A549 (cell line): ENCODE results near the gene FOCAD. TPM values are rescaled to one million over a fixed set of nuclear protein-coding genes. Genes with fewer than 3 reads are reported as not detected.

ENCODE experiments used
- ATAC-seq, 2 experiments: fragments of 200-7000 bp in 1 of 2; fragments of >200 bp in 1 of 2; cut with Nextera tagmentation in 1 of 2; cut with Tn5 transposase in 1 of 2; 3 replicates each; pipeline versions ENCODE4 v1.8.0 to v1.9.1; 2018 to 2020; ENCODE audit warnings: mild to moderate bottlenecking in 1 of 2, moderate library complexity in 1 of 2
- CTCF ChIA-PET: fragments of 300-600 bp; sonication (Branson Sonifier 250); formaldehyde crosslinking; extraction: SDS; loops from one replicate; lab custom pipeline; 2021; ENCODE audit warnings: antibody characterized with exemption, inconsistent platforms; lab: Yijun Ruan, JAX
- POLR2A ChIA-PET: fragments of 350-600 bp; formaldehyde crosslinking; extraction: SDS; loops from one replicate; lab custom pipeline; 2021; ENCODE audit warnings: antibody characterized with exemption, inconsistent platforms; lab: Yijun Ruan, JAX
- DNase-seq, 2 experiments: peaks; one replicate each; pipeline versions ENCODE4 v3.0.0 to v3.0.0-alpha.2; 2011 to 2016; ENCODE audit warnings: low read depth in 1 of 2, low spot score in 1 of 2
- FAIRE-seq: peaks from 2 replicates; lab custom pipeline; 2011; peaks lifted over from hg19 to GRCh38; lab: Jason Lieb, UNC
- H3K27ac ChIP-seq, 2 experiments: fragments of >200 bp; sonication (Bioruptor Twin); formaldehyde crosslinking; 3 replicates each; pipeline ENCODE4 v1.5.1; 2016 to 2017
- H3K4me1 ChIP-seq: fragments of >200 bp; sonication (Bioruptor Twin); formaldehyde crosslinking; 3 replicates; pipeline ENCODE4 v1.6.1; 2016
- H3K4me2 ChIP-seq: fragments of >200 bp; sonication (Bioruptor Twin); formaldehyde crosslinking; 3 replicates; pipeline ENCODE4 v1.6.1; 2016
- H3K4me3 ChIP-seq: fragments of >200 bp; sonication (Bioruptor Twin); formaldehyde crosslinking; 3 replicates; pipeline ENCODE4 v1.5.1; 2016
- H3K9me3 ChIP-seq: fragments of >200 bp; sonication (Bioruptor Twin); formaldehyde crosslinking; 3 replicates; pipeline ENCODE4 v1.6.1; 2016
- CEBPB ChIP-seq, 2 experiments: fragments of >200 bp in 1 of 2; sonication (Bioruptor Twin) in 1 of 2; formaldehyde crosslinking in 1 of 2; IDR thresholded peaks; 2 replicates each; pipeline ENCODE4 v1.6.1; 2012 to 2016
- EHF ChIP-seq: fragments of 250-450 bp; sonication (Bioruptor Pico); IDR thresholded peaks from 2 replicates; pipeline ENCODE4 v1.5.0; 2020; ENCODE audit warnings: mild to moderate bottlenecking
- ELK1 ChIP-seq: fragments of 150-350 bp; IDR thresholded peaks from 2 replicates; pipeline ENCODE4 v1.6.1; 2014; ENCODE audit warnings: low read depth, mild to moderate bottlenecking, low read length
- EP300 ChIP-seq, 2 experiments: fragments of >200 bp; sonication (Bioruptor Twin); formaldehyde crosslinking; IDR thresholded peaks; 2 replicates in 1 of 2; 3 replicates in 1 of 2; pipeline ENCODE4 v1.6.1; 2016 to 2017
- FOSL2 ChIP-seq, 2 experiments: fragments of 450-650 bp in 1 of 2; fragments of >200 bp in 1 of 2; sonication (Bioruptor Twin) in 1 of 2; formaldehyde crosslinking; IDR thresholded peaks; 2 replicates each; pipeline versions ENCODE4 v1.5.0 to v1.6.1; 2016 to 2020; ENCODE audit warnings: mild to moderate bottlenecking in 1 of 2, moderate library complexity in 1 of 2
- HEYL ChIP-seq: fragments of 250-450 bp; sonication (Bioruptor Pico); IDR thresholded peaks from 2 replicates; pipeline ENCODE4 v1.8.0; 2021; ENCODE audit warnings: mild to moderate bottlenecking, moderate library complexity
- HOXB13 ChIP-seq: fragments of 250-450 bp; sonication (Bioruptor Pico); IDR thresholded peaks from 2 replicates; pipeline ENCODE4 v1.5.0; 2020; ENCODE audit warnings: low read depth, mild to moderate bottlenecking, moderate library complexity
- JUN ChIP-seq, 2 experiments: fragments of >200 bp; sonication (Bioruptor Twin); formaldehyde crosslinking; IDR thresholded peaks; 2 replicates in 1 of 2; 3 replicates in 1 of 2; pipeline ENCODE4 v1.6.1; 2016 to 2017
- JUNB ChIP-seq: fragments of >200 bp; sonication (Bioruptor Twin); formaldehyde crosslinking; IDR thresholded peaks from 2 replicates; pipeline ENCODE4 v1.6.1; 2016
- KDM1A ChIP-seq: fragments of 200-600 bp; sonication (generic); IDR thresholded peaks from 2 replicates; pipeline ENCODE4 v1.6.1; 2016; ENCODE audit warnings: low read depth, mild to moderate bottlenecking
- KDM5A ChIP-seq: fragments of 200-600 bp; sonication (generic); IDR thresholded peaks from 2 replicates; pipeline ENCODE4 v1.6.1; 2016; ENCODE audit warnings: antibody characterized with exemption, mild to moderate bottlenecking
- MAZ ChIP-seq: fragments of 150-350 bp; IDR thresholded peaks from 2 replicates; pipeline ENCODE4 v1.6.1; 2014; ENCODE audit warnings: antibody characterized with exemption, low read depth, low read length, borderline replicate concordance
- MYC ChIP-seq: IDR thresholded peaks from 2 replicates; pipeline ENCODE4 v1.6.1; 2012; ENCODE audit warnings: mild to moderate bottlenecking, inconsistent platforms, low read length, improper control_type of control experiment, borderline replicate concordance
- NPAS2 ChIP-seq: fragments of 250-450 bp; sonication (Bioruptor Pico); IDR thresholded peaks from 2 replicates; pipeline ENCODE4 v1.8.0; 2022; ENCODE audit warnings: mild to moderate bottlenecking, moderate library complexity, borderline replicate concordance
- RAD21 ChIP-seq, 2 experiments: fragments of >200 bp in 1 of 2; sonication (Bioruptor Twin) in 1 of 2; formaldehyde crosslinking in 1 of 2; IDR thresholded peaks in 1 of 2; conservative IDR thresholded peaks in 1 of 2; 2 replicates in 1 of 2; 3 replicates in 1 of 2; pipeline ENCODE4 v1.6.1; 2012 to 2018; ENCODE audit warnings: inconsistent platforms in 1 of 2
- RARB ChIP-seq: fragments of 250-450 bp; sonication (Bioruptor Pico); IDR thresholded peaks from 2 replicates; pipeline ENCODE4 v1.8.0; 2021; ENCODE audit warnings: mild to moderate bottlenecking, moderate library complexity
- RNF2 ChIP-seq: fragments of 200-600 bp; sonication (generic); IDR thresholded peaks from 2 replicates; pipeline ENCODE4 v1.6.1; 2016; ENCODE audit warnings: low read depth, mild to moderate bottlenecking, antibody characterized with exemption, moderate library complexity, borderline replicate concordance
- TFCP2L1 ChIP-seq: fragments of 250-450 bp; sonication (Bioruptor Pico); IDR thresholded peaks from 2 replicates; pipeline ENCODE4 v1.5.0; 2021; ENCODE audit warnings: mild to moderate bottlenecking
- ZC3H11A ChIP-seq: fragments of 450-650 bp; IDR thresholded peaks from 2 replicates; pipeline ENCODE4 v1.6.1; 2014; ENCODE audit warnings: antibody characterized with exemption, mild to moderate bottlenecking
- ZFP36 ChIP-seq: fragments of 450-650 bp; IDR thresholded peaks from 2 replicates; pipeline ENCODE4 v1.6.1; 2014; ENCODE audit warnings: borderline replicate concordance; ENCODE audit not compliant: partially characterized antibody
- ZNF302 ChIP-seq: fragments of 250-450 bp; sonication (Bioruptor Pico); IDR thresholded peaks from 2 replicates; pipeline ENCODE4 v1.9.0; 2021; ENCODE audit warnings: inconsistent platforms, mild to moderate bottlenecking, moderate library complexity
- WGBS: methylation state at CpG from one replicate; pipeline ENCODE4 v1.1.6; 2017; ENCODE audit errors: missing lambda C conversion rate; 5-methylcytosine and 5-hydroxymethylcytosine counted together
- polyA plus RNA-seq, 4 experiments: library from polyadenylated mRNA; depleted of rRNA in 3 of 4; stranded (reverse); fragments of >200 nt; fragmentation: RNase III in 1 of 4; extraction: RNeasy Plus Mini Kit Qiagen cat#74134 plus additional on column Dnase treatment in 1 of 4; gene quantifications; 2 replicates in 3 of 4; 3 replicates in 1 of 4; pipeline ENCODE4 v1.2.3, GENCODE V29; 2011 to 2017
- TF ChIP-seq, protein P1 (sequence below): fragments of 250-450 bp; sonication (Bioruptor Pico); IDR thresholded peaks from 2 replicates; pipeline ENCODE4 v1.5.0; 2020; ENCODE audit warnings: low read depth, mild to moderate bottlenecking, moderate library complexity

Gene FOCAD
- polyA plus RNA-seq, 2 of the 4 experiments (the other 2 are of a cell fraction) = 22.0 to 53.8 TPM

- H3K4me2 ChIP-seq = no peak overlapping the region
- no peak overlapping the region for H3K4me3 ChIP-seq
- POLR2A ChIA-PET = interaction anchor here (1.0 kb wide), 1 partner anchor 11 kb away, joined by 3 read pairs; no protein-coding TSS in a partner anchor
- ATAC-seq (no peak), FAIRE-seq (no peak)
- 39% methylated on average over 1 of the region's 1 CpG for WGBS
- TF ChIP-seq ELK1 (no peak), EP300 (IDR thresholded peaks at IDR 0.05) (no peak), JUNB (no peak), RARB (no peak), KDM1A (no peak), NPAS2 (CRISPR knock-in tag) (no peak), EHF (CRISPR knock-in tag) (no peak), HEYL (CRISPR knock-in tag) (no peak), ZFP36 (no peak), RNF2 (no peak), TFCP2L1 (CRISPR knock-in tag) (no peak), FOSL2 (IDR thresholded peaks at IDR 0.05) (no peak), FOSL2 (CRISPR knock-in tag; IDR thresholded peaks at IDR 0.05) (no peak), HOXB13 (no peak)
- TF ChIP-seq, protein P1, sequence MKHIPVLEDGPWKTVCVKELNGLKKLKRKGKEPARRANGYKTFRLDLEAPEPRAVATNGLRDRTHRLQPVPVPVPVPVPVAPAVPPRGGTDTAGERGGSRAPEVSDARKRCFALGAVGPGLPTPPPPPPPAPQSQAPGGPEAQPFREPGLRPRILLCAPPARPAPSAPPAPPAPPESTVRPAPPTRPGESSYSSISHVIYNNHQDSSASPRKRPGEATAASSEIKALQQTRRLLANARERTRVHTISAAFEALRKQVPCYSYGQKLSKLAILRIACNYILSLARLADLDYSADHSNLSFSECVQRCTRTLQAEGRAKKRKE (CRISPR knock-in tag) = no peak
- TF ChIP-seq, all 56 proteins: peak for 0
- Histone ChIP-seq H3K4me1 (no peaks in the 10 kb centered on the region), H3K9me3 (no peaks in the 10 kb centered on the region), H3K27ac (no peak overlapping the region)
- no peak for DNase-seq
- CTCF ChIA-PET = interaction anchor here (1.3 kb wide), 1 partner anchor 10 kb away, joined by 4 read pairs; no protein-coding TSS in a partner anchor
These were observed 317.5 kb downstream of the FOCAD start for GRCh38 chr9:21001581-21001980.

DNA sequence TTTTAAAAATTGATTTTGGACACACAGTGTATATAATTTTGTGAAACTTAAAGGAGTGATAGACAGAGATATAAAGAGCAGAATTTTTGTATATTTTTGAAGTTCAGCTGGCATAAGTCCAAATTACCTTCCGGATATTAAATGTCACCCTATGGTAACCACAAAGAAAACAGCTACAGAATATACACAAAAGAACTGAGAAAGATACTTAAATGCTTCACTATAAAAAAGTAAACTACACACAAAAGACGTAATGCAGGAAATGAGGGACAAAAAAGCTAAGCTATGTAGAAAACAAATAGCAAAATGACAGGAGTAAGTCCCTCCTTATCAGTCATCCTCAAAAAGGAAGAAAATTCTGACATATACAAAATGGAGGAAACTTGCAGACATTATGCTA lies 318.0 kb downstream of the FOCAD start:
- Histone ChIP-seq H3K27ac (no peak overlapping the region), H3K4me3 (no peak overlapping the region), H3K9me3 (no peaks in the 10 kb centered on the region), H3K4me2 (no peak overlapping the region), H3K4me1 (no peaks in the 10 kb centered on the region)
- ChIA-PET POLR2A (interaction anchor here (1.0 kb wide), 1 partner anchor 10 kb away, joined by 3 read pairs; no protein-coding TSS in a partner anchor), CTCF (interaction anchor here (1.3 kb wide), 1 partner anchor 11 kb away, joined by 4 read pairs; no protein-coding TSS in a partner anchor)
- FAIRE-seq (no peak), ATAC-seq (no peak), DNase-seq (no peak)
- TF ChIP-seq ELK1 = no peak
- no peak for TF ChIP-seq MYC
- no peak for TF ChIP-seq CEBPB (IDR thresholded peaks at IDR 0.05)
- TF ChIP-seq EHF (CRISPR knock-in tag) = no peak
- TF ChIP-seq ZC3H11A = no peak
- TF ChIP-seq ZNF302 = no peak
- no peak for TF ChIP-seq JUN (IDR thresholded peaks at IDR 0.05)
- TF ChIP-seq KDM1A = no peak
- 84% methylated on average over 2 of the region's 2 CpGs for WGBS

- ATAC-seq = no peak
- FAIRE-seq = no peak
- Histone ChIP-seq H3K27ac (no peak overlapping the region), H3K9me3 (no peaks in the 10 kb centered on the region), H3K4me3 (no peak overlapping the region), H3K4me1 (peaks cover 8% of the 10 kb centered on the region; the same call in 2 of the 3 replicates), H3K4me2 (no peak overlapping the region)
- DNase-seq = no peak
- ChIA-PET CTCF (interaction anchor here (0.9 to 1.2 kb wide), 2 partner anchors 8 to 24 kb away, joined by 3 read pairs; no protein-coding TSS in a partner anchor), POLR2A (no interaction called here)
- WGBS = 90% methylated on average over 5 of the region's 5 CpGs
- TF ChIP-seq RNF2 = no peak
- no peak for TF ChIP-seq MAZ
- no peak for TF ChIP-seq KDM5A
- TF ChIP-seq RAD21 (conservative IDR thresholded peaks at IDR 0.05 in 1 of 2, IDR thresholded peaks at IDR 0.05 in 1 of 2) = no peak
- TF ChIP-seq NPAS2 (CRISPR knock-in tag) = no peak
- no peak for TF ChIP-seq JUNB
- TF ChIP-seq, protein P1 (CRISPR knock-in tag) = no peak
These were observed 331.2 kb downstream of the FOCAD start for GRCh38 chr9:21015129-21015815.
